Mesenteric fat pad (tissue), 1 donor: Measurements from ENCODE around the gene DEDD2. TPM values are rescaled to one million over a fixed set of nuclear protein-coding genes. Genes with fewer than 3 reads are reported as not detected.
"Not testable (repeated sequence)": the region's sequence is repeated elsewhere in the genome, so short reads cannot be mapped to it uniquely, and the experiment has no call there.

Experiments
- DNase-seq: peaks from one replicate; pipeline ENCODE4 v3.0.0-alpha.2; 2020; ENCODE audit warnings: low spot score
- long read RNA-seq: library from polyadenylated mRNA; unstranded; transcript quantifications from one replicate; pipeline ENCODE4 v2.0.0, GENCODE V29; 2020
- total RNA-seq: library from RNA; stranded (reverse); fragmentation: NEBNext Ultra II Directional; extraction: Animal tissue kit (Norgen Biotek cat#: 25700); gene quantifications from one replicate; pipeline ENCODE4 v1.2.1, GENCODE V29; 2021
- donor health status: DM: yes; HTN: yes; CAD: no.

Gene DEDD2
- 12.4 TPM for total RNA-seq
- long read RNA-seq, transcript DEDD2-203 (4 exons, 1,586 nt) = minor isoform, 10 of 51 reads
- long read RNA-seq, transcript DEDD2-205 (5 exons, 1,183 nt) = major isoform, 26 of 51 reads
- long read RNA-seq, partial matches to known transcripts = 3 of 51 reads
- long read RNA-seq, other reads (novel, unspliced or antisense) = 10 of 51 reads

GRCh38 chr19:42217520-42218437, at the start of gene DEDD2:
DEDD2 (minus strand) TSS chr19:42217677; CDS start chr19:42217007, 670 bp downstream.
- peak; percentile 100 for DNase-seq

- not testable (repeated sequence) for DNase-seq
Observed at GRCh38 chr19:42266928-42267603, 49.6 kb upstream of the DEDD2 start.

DNA sequence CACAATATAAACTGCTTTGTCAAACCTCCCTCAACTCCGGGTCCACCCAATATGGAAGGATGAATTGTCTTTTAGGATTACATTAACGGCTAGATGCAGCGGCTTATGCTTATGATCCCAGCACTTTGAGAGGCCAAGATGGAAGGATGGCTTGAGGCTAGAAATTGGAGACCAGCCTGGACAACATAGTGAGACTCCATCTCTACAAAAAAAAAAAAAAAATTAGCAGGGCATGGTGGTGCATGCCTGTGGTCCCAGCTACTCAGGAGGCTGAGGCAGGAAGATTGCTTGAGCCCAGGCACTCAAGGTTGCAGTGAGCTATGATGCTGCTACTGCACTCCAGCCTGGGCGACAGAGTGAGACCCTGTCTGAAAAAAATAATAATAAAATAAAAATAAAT, 48.6 kb upstream of the DEDD2 start:
- DNase-seq = not testable (repeated sequence)

DNA sequence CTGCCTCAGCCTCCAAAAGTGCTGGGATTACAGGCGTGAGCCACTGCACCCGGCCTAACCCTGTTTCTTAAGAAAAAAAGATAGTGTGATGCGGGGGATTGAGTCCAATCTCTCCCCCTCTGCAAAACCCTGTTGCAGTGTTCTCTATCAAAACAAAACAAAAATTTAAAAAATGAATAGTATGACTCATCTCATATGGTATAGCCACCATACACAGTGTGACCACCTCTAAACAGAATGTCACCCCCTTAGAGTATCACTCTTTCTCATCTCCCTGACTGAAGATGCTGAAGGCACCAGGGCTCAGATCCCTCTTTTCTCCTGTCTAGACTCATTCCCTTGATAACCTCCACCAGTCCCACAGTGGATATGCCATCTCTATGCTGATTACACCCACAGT, 44.3 kb upstream of the DEDD2 start:
- DNase-seq = no peak

DNA sequence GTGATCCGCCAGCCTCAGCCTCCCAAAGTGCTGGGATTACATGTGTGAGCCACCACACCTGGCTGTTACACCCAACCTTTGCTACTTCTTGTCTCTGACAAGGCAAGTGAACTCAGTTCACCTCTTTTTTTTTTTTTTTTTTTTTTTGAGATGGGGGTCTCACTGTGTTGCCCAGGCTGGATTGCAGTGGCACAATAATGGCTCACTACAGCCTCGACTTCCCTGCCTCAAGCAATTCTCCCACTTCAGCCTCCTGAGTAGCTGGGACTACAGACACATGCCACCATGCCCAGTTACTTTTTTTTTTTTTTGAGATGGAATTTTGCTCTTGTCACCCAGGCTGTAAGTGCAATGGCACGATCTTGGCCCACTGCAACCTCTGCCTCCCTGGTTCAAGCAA, 40.4 kb upstream of the DEDD2 start:
- not testable (repeated sequence) for DNase-seq

DNA sequence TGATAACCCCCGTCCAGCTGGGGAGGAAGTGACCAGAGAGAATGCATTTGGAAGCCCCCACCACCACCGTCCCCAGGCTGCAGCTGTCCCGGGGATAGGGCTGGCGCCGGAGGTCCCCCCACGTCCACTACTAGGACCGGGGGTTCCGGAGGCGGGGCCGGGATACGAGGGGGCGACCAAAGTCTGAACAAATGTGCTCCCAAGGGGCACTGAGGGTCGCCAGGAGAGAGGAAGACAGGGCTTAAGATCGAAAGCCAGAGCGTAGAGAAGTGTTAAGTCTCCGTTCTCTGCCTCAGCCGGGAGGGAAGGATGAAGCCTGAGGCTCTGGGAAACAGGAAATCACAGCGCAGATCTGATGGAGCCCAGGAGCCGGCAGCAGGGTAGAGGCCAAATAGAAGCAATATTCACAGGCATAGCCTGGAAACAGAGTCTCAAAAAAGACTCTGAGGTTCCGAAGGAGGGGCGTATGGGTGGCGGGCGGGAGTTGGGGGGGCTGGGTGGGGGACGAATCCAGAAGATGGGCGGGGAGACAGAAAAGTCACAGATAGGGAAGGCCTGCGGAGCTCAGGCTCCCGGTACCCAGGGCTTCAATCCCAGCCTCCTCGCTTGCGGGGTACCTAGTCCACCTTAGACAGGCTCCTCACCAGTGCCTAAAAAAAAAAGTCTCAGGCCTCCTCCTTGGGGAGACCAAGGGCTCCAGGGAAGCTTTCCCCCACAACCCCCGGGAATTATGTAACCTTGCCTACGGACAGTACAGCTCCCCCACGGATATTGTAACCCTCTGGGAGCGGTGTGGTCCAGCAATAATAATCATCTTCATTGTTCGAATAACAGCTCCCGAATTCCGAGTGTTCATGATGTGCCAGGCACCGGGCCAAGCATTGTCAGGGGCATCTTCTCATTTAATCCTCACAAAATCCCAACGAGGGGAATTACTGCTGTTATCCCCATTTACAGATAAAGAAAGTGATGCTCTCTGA, 38.6 kb upstream of the DEDD2 start:
- no peak for DNase-seq

GRCh38 chr19:42254850-42255765, 37.6 kb upstream of the DEDD2 start, which contains the start of gene ERF:
ERF (minus strand) TSS chr19:42255128; CDS start chr19:42254999, 129 bp downstream.
- peak; percentile 99 for DNase-seq

DNA sequence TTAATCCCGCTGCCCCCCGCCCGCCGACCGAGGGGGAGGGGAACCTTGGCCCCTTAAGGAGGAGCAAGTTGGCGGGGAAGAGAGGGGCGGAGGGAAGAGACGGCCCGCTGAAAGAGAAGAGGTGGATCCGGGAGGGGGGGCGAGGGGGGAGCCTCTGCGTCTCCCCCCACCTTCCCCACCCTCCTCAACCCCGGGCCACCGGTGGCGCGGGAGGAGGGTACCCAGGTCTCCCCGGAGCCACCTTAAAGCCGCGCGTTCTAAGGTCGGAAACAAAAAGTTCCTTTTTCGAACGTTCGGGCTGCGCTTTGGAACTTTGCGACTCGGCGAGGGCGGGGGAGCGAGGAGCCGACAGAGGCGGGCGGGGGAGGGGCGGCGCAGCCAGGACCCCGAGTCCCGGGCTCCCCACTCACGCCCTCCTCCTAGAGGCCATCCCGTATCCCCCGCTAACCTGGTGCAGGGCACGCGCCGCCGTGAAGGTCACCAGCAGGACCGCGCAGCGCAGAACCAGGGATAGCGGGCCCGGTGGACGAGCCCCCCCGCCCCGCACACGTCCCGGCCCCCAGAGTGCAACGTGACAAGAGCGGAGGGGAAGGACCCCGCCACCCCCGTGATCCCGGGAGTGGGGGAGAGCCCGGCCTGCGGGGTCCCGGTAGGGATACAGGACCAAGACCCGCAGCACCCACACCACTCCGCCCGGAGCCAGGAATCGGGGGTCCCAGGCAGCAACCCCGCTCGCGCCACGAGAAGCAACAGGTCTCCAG, 36.8 kb upstream of the DEDD2 start:
- DNase-seq = no peak

DNA sequence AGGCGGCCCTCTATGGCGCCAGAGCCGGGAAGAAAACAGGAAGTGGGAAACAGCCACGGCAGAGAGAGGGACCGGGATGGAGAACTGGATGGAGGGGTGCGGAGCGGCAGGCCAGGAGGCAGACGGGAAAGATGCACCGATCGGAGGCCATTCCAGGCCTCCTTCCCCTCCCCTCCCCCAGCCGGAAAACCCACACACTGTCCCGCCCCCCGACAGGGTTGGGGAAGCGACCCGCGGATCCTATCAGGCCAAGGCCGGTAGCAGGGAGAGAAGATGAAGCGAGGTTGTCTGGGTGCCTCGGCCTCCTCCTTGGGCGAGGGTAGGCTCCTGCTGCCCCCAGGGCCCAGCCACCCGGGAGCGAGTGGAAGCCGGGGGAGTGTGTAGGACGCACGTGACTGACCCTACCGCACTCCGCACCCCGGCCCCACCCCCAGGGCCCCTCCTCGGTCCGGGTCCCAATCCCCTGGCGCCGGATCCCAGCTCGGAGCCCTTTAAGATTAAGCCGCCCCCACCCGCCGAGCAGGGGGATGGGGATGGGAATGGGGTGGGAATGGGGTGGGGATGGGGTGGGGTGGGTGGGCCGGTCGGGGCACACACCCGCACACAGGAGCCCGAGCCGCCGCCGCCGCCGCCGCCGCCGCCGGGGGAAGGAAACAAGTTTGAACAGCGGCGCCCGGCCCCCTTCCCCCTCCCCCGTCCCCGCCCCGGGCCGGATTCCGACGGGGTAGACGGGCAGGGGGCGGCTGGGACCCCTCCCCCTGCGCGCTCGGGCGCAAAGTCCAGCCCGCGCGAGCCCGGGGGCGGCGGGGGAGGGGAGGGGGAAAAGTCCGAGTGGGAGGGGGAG, 36.0 kb upstream of the DEDD2 start:
- DNase-seq = no peak

DNA sequence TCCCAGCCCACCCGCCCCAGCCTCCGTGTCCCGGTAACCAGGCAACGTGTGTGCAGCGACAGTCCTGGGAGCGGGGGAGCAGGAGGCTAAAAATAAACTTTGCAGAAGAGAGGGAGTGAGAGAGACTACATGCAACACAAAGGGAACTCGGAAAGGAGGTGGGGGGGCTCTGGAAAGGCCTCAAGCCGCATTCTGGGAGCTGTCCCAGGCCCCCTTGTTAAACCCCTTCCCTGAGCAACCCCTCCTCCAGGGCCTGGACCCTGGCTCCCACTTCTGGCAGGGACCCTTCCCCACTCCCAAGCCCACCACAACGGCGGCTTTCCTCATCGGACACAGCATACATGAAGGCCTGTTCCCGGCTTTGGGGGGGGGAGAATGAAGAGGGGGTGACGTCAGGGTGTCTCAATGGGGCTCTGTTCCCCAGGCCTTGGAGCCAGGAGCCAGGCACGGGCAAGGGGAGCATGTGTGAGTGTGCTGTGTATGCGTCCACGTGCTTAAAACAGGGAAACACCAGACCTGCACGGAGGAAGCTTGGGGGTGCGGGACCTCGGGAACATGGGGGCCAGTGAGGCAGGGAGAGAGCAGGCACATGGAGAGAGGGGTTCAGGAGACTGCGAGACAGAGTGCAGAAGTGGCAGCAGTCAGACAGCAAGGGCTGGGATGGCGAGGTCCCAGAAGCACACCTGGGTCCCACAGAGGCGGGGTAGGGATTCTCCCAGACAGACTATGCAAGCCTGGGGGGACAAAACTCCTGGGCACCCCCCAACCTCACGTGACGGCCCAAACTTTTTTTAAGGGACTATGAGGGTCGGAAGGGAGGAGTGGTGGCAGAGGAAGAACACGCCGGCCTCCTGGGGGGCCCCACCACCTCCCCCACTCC, 35.1 kb upstream of the DEDD2 start:
- no peak for DNase-seq

DNA sequence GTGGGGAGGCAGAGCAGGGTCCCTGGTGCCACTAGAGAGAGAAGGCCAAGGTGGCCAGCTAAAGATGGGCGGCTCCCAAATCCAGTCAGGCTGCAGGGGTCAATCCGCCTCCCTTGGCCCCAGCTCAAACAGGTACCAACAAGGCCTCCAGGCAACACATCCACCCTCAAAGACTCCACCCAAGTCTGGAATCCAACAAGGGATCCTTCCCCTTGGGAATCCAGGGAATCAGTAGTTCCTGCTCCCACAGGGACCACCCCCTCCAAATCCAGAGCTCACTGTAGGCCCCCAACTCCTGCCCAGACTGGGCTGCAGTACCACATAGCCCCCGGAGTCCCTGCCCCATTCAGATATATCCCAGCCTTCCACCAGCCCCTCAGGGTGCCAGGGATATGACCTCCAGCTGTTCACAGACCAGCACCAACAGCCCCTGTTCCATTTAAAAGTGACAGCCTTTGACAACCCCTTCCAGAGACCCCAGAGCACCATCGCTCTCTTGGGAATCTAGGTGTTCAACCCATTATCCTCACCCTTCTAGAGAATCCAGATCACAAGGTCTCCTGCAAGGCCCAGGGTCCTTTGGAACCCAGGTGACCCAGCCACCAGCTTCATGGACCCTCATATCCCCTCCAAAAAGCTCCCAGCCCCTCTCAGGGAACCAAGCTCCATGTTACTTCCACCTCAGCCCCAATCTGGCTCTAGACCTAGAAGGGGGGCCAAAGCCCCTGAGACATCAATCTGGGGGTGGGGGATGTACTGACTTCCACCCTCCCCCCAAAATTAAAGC, 34.3 kb upstream of the DEDD2 start:
- DNase-seq = no peak

DNA sequence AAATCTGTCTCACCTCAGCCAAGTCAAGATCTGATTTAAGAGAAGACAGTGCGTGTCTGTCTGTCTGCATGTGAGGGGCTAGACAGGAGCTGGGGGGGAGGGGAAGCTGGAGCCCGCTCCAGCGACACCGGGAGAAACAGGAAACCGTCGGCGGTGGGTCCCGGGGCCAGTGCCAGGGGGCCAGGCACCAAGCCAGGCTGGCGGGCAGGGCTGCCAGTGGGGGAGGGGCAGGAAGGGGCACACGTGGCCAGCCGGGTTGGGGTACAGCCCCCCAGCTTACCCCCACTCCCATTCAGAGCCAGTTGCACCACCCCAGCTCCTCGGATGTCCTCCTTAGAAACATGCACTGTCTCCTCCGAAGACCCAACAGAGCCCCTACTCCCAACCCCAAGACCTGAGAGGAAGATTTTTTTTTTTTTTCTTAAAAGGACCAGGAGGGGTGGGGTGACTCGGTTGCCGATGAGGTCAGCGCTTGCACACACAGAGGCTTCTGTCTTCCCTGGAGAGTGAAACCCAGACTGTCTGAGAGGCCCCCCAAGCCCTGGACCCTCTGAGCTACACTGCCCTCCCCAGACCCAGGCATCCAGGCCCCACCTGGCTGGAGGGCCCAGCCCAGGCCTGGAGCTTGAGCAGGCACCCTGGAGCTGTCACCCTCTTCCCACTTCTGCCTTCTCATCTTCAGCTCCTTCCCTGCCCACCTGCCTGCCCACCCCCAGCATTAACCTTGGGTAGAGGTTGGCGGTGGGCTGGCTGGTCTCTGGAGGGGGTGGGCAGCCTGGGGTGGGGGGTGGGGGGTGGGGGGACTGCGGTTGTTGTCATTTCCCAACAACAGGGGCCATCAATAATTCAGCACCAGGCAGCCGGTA, 33.4 kb upstream of the DEDD2 start:
- DNase-seq = no peak

DNA sequence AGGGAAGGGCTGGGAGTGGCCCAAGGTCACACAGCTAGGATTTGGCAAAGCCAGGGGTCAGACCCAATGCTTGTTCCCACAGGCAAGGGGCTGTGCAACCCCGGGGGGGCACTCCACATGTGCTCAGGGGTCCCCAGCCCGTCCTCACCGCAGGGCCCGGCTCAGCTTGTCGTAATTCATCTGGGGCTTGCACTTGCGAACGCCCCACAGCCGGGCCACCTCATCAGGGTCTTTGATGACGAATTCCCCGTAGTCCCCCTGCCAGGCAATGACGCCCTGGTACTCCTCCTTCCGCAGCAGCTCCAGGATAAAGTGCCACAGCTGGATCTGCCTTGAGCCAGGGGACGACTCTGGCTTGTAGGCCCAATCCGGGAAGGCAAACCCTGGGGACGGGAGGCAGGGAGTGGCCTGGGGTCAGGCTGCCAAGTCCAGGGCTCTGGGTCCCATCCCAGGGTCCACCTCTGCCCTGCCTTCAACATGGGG, 32.7 kb upstream of the DEDD2 start:
- DNase-seq = no peak

DNA sequence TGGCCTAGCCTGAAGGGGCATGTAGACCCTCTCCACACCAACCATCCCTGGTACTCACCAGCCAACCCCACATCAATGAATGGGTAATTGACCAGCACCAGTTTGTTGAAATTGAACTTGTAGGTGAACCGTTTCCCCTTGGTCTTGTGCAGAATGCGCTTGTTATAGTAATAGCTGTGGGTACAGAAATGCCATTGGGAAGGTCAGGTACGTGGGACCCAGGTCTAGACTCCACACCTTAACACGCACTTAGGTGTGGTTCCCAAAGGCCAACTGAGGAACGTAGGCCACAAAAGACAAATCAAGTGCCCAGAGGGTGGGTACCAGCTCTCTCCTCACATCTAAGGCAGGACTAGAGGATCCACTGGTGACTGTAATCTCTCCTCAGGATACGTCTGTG, 32.3 kb upstream of the DEDD2 start:
- no peak for DNase-seq

GRCh38 chr19:42249149-42249750, 31.8 kb upstream of the DEDD2 start:
- DNase-seq = no peak
